NOMO-1 treated with DMSO at 0.1 percent for 48 hours (cell line): ENCODE measurements around the gene FCN3.

Experiments used
- DNase-seq: peaks from one replicate; lab custom pipeline; 2025; ENCODE audit not compliant: unreplicated experiment; lab: John Stamatoyannopoulos, UW

Gene FCN3

DNA sequence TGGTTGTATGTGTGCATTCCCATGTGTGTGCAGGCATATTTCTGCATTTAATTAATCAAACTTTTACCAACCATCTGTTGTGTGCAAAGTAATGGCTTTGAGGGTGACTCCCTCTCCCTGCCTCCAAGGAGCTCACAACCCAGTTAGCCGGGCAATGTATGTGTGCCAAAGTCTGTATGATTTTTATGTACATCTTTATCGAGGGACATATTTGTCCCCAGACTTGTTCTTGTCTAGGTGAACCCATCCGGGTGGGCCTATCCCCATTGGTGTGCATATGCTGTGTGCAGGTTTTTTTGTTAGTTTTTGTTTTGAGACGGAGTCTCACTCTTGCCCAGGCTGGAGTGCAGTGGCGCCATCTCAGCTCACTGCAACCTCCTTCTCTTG lies 31.0 kb downstream of the FCN3 start:
- no peak for DNase-seq

DNA sequence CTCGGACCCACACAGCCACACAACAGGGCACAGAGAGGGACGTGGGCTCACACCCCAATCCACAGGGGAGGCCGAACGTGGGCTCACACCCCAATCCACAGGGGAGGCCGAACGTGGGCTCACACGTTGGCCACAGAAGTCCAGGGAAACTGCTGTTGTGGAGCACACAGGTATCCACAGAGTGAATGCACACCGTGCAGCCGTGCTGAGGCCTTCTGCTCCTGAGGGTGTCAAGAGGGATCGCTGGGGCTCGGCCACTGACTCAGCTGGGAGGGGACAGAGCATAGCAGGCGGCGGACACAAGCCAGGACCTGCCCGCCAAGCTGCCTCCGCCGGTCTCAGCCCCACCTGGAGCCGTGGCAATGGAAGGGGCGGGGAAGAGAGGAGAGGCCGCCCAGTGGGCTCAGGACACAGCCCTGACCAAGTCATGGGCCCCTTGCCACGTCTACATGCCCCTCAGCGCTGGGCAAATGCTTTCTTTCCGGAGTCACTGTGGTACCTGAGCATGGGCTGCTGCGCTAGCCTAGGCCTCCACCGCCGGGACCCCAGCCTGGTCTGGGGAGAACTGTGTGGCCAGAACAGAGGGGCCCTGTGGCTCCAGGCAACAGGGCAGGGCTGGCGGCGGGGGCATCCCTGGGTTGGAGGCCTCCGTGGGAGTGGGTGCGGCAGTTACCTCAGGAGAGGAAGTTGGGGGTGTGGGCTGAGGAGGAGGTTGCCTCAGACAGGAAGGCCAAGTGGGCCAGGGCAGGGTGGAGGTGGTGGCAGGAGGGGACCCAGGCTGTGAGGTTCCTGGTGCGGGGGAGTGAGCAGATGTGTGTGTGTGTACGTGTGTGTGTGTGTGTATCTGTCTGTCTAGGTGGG lies 31.6 kb downstream of the FCN3 start:
- DNase-seq: peak; percentile 87

DNA sequence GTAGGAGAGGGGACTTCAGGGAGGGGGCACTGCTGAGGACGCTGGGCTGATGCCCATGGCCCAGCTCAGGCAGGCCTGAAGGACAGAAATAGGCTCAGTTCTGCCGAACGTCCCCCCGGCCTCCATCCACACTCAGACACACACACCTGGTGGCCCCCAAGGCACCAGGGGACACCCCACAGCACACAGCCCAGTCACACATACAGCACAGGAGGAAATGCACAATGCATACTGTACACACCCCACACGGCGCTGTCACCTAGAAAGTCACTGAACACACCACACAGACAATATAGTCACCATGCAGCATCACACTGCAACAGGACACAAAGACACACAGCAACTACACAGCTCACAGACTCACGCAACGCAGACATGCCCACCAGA lies 32.2 kb downstream of the FCN3 start:
- DNase-seq: peak; percentile 13

DNA sequence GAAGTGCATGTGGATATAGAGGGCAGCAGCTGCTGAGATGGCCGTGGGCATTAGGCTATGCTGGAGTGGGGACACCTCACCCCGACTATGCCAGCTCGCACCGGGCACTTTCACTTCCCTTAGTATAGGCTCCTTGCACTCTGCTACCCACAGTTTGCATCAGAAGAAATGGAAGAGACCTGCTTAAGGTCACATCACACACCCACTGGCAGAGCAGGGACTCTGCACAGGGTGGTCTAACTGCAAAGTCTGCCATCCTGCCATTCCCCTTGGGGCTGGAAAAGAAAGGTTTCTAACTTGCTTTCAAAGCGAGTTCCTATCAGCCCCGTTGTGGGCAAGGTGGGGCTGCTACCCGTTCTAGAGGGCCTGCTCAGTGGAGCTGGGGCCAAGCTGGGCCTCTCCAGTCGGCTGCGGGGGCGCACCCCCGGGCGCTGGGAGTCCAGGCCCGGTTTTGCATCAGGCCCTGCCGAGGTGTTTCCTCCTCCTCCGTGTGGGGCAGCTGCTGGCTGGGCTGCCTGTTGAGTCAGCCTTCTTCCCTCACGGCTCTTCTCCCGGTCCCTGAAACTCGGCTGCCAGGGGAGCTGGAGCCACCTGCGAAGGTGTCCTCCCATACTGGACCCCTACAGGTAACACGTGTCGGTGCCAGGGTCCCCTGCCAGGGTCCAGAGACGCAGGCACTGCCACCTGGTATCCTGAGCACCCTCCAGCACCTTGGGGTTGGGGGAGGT lies 32.9 kb downstream of the FCN3 start, which contains the start of gene SYTL1:
SYTL1 (plus strand) TSS at position 498 of the 728 bp plus-strand sequence. CDS start 3,313 bp downstream, outside the sequence.
- peak; percentile 84 for DNase-seq

DNA sequence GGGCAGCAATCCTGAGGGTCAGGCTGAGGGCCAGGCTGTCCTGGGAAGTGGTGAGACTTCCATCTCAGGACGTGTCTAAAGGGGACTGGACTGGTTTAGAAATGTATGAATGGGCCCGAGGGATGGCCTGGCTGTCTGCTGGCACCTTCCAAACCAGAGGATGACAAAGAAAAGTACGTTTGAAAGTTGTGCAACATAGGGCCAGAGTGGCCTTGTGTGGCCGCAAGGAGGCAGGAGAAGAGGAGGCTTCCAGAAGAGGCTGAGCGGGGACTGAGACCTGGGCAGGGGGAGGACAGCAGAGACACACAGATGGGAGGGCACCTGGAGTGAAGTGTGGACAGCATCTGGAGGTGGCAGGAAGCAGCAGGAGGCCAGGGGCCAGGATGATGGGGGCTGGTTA lies 35.4 kb downstream of the FCN3 start:
- DNase-seq: peak; percentile 18

DNA sequence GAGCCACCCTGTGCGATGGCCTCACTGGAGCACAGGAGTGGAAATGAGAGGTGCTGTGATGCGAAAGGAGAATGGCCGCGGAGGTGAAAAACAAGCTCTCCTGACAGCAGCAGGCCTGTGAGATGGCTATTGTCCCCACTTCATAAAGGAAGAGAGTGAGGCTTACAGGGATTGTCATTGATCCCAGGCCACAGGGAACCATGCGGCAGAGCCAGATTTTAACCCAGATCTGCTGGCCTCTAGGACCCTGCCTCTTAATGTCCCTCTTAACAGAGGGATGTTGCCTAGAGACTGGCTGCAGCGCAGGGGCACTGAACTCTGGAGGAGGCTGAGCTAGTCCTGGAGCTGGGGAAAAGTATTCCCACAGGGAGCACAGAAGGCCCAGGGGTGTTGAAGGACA lies 35.9 kb downstream of the FCN3 start:
- no peak for DNase-seq

DNA sequence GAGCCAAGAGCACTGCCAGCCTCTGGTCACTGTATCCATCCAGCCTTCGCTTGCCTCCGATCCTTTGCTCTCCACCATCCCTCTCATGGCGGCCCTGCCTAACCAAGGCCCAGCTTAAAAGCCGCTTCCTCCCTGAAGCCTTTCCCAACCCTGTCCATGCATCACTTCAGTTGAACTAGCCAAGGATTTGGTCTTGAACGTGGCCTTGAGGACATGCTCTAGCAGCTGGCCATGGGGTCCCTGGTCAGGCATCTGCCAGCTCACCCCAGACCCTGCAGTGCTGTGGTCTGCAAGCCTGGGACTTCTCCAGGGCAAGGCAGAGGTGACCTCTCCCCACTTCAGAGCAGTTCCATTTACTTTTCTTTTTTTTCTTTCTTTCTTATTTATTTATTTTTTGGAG lies 37.9 kb downstream of the FCN3 start:
- DNase-seq: no peak

DNA sequence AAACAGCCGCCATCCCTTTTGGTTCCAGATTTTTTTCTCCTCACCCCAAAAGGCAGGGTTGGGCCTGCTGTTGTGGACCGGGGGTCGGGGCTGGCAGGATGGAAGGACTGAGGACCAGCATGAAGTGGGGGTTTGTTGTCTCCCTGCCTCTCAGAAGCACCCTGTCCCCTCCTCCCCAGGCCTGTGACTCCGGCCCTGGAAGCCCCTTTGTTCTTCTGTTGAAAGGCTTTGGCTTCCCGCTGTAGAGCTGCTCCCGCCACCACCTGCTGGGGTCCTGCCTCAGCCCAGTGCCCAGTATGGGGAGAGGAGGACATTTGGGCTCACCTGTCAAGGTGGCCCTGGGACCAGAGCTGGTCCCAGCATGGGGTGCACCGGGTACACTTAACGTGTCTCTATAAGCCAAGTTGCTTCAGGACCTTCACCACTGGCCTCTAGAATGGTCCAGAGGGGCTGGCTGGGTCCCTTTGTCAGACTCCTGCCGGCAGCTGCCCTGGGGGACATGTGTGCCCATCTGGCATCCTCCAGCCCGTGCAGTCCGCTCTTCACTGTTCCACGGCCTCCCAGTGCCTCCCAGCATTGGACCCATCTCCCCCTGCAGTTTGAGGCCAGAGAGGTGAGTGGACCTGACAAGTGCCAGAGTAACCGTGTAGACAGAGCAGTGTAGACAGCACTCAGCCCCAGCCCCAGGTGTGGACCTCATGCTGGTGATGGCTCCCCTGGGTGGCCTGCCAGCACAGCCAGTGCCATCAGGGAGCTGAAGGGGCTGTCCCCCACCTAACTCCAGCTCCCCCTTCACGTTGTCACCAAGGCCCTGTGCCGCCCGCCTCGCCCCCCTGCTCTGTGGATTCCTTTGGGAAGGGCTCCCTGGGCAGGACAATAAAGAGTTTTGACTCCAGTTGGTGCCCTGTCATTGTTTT lies 38.9 kb downstream of the FCN3 start:
- DNase-seq: no peak

DNA sequence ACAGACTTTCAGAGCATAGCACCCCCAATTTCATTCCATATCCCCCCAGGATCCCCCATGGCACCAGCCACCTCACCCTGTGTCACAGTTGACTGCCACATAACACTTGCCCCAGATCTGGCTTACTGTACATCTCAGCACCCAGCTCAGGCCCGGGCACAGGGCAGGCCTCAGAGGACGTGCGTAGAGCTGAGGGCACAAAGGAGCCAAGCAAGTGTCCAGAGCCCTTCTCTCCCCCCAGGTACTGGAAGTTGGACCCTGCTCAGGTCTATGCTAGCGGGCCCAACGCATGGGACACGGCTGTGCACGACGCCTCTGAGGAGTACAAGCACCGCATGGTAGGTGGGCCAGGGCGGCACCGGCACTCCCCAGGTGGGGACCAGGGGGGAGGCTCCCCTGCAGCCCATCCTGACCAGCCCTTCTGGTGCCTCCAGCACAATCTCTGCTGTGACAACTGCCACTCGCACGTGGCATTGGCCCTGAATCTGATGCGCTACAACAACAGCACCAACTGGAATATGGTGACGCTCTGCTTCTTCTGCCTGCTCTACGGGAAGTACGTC lies 40.8 kb downstream of the FCN3 start:
- DNase-seq: no peak

DNA sequence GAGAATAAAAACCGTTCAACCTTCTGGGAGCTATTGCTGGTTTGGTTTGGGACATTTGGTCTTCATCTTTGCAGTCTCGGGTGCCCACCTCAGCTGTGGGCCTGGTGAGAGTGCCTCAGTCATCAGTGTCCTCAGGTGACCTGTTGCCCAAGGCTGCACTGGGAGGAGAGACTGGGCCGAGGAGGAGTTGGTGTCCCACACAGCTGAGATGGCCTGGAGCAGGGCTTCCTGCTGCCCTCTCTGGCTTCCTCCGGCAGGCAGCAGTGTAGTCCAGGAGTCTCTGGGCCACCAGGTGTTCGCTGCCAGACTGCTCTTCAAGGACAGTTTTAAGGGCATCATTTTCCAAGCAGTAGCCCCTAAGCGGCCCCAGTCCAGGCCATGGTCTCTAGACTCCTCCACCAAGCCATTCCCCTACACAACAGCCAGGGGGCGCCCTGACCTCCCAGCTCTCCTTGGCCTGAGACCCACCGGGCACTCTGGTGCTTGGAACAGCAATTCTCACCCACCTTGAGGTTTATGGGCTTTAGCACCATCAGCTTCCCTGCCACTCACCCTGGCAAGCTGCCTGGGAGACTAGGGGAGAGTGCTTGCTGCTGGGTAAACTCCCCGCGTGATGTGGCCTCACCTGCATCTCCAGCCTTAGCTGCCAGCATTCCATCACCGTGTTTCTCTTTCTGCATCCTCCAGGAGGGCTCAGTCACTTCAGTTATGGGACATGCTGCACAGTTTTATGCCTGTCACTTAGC lies 41.9 kb downstream of the FCN3 start:
- DNase-seq: peak; percentile 32

DNA sequence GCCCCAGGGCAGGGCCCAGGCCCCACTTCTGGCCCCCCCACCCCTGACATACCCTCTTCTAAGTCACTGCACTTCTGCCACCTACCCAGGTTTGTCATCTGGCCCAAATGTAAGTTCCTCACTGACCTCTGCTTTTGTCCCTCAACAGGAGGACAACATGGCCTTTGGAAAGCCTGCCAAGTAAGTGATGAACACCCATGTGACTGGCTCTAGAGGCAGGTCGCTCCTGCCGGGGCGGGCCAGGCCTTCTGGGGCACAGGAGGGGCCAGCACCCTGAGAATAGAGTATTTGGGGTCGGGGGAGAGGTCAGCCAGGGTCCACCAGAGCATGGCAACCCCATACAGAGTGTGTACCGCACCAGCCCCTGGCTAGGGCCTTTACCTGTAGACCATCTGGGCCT lies 42.7 kb downstream of the FCN3 start:
- DNase-seq: no peak

DNA sequence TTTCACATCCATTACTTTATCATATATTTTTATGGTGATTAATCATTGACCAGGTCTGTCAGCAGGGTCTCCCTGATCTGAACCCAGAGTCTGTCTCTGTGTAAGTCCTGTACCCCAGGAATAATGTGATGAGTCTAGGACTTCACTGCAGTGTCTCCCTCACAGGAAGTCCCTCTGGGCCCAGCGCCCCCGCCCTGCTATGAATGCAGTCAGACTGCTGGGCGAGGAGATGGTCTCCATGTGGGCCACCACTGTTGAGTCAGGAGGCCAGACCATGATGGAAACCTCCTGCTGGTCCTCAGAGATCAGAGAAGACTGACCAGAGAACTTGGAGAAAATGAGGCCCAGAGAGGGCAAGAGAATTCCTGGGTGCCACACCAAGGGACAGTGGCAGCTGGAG lies 43.2 kb downstream of the FCN3 start:
- no peak for DNase-seq

DNA sequence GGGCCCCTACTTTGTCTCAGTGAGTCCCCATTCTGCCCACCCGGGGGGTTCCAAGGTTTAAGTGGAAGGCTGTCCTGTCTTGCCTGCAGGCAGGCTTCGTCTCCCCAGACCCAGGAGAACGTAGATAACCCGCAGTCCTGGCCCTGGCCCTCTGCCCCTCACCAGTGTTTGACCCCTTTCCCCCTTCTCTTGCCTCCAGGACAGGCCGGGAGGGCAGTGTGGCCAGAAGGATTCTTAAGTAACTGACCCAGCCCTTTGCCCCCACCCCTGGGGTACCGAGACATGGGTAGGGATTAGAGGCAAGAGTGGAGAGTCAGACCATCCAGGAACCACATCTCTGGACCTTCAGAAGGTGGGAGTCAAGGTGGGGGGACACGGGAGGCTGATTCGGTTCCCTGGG lies 43.8 kb downstream of the FCN3 start:
- DNase-seq: no peak

DNA sequence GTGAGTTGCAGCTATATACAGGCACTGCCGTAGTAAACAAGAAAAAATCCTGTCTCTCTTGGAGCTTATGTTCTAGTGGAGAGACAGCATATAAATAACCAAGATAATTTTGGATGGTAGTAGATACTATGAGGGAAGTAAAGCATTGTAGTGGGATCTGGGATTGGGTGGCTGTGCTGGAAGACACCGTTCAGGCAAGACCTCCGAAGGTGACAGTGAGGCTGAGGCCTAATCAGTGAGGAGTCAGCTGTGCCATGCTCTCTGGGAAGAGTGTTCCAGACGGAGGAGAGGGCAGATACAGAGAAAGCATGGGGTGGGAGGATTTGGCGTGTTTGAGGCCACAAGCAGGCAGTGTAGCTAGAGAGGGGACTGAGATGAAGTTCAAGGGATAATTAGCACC lies 46.7 kb downstream of the FCN3 start:
- DNase-seq: no peak

DNA sequence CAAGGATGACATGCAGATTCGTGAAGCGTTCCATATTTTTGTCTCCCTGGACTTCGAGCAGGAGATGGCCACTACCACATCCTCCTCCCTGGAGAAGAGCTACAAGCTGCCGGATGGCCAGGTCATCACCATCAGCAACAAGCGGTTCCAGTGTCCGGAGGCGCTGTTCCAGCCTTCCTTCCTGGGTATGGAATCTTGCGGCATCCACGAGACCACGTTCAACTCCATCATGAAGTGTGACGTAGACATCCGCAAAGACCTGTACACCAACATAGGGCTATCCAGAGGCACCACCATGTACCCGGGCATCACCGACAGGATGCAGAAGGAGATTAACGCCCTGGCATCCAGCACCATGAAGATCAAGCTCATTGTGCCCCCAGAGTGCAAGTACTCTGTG lies 49.3 kb downstream of the FCN3 start:
- no peak for DNase-seq

DNA sequence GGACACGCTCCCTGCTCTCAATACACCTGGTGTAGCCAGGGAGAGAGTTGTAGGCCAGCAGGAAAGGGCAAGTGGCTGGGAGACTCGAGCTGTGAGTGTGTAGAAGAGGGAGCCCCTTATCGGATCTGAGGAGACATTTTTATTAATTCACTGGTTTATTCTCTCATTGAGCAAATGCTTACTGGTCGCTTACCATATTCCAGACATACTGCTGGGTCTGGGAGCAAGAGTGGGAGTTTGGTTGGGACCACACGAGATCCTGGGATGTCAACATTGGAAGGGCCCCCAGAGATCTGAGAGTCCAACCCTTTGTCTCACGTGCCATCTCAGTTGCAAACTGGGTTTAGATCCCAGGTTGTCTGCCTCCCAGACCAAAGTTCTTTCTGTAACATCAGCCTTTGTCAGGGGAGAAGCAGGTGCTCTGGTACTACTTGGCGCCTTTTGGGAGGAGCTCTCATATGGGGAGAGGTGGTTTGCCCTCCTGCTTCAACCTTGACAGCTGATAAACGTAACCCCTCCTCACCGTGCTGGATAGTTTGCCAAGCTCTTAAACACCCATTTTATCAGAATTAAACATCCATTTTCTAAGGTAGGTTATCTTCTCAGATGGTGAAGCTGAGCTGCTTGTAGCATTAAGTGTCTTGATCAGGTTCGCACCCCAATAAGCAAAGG lies 51.9 kb downstream of the FCN3 start:
- DNase-seq: no peak

DNA sequence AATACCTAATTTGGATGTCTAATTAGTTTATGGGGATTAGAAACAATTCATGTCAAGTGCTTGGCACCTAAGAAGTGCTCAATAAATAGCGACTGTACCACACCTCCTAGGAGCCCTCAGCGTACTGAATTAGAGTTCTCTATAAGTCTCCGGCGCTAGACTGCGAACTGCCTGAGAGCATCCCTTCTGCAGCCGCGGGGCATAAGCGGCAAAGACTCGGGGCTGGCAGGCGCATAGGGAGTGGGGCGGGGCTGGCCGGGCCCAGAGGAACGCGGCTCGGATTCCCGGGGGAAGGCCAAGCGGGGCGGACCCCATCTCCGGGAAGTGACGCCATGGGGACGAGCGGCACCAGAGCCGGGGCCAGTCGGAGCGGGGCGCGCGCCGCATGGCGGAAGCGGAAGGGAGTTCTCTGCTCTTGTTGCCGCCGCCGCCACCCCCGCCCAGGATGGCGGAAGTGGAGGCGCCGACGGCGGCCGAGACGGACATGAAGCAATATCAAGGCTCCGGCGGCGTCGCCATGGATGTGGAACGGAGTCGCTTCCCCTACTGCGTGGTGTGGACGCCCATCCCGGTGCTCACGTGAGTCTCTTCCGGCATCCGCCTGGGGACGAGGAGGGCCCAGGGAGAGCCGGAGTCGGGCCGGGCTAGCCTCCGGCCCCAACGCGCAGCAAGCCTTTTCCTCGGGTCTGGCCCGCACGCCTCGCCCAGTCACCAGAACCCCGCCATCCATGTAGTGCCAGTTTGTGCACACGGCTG lies 52.6 kb downstream of the FCN3 start, which contains the start of gene TMEM222:
TMEM222 (plus strand) TSS at position 351 of the 756 bp plus-strand sequence; CDS start at position 386, 35 bp downstream.
- peak; percentile 98 for DNase-seq
